K562 (cell line): ENCODE results near the gene PPIC. TPM values are rescaled to one million over a fixed set of nuclear protein-coding genes. Genes with fewer than 3 reads are reported as not detected.

Experiments used
- ATAC-seq: fragments of 200-7000 bp; cut with Tn5 transposase; 3 replicates; pipeline ENCODE4 v1.9.1; 2020; ENCODE audit warnings: moderate library complexity
- BruUV-seq: library from RNA; stranded (reverse); fragments of 400-500 nt; replicated peaks from 2 replicates; lab custom pipeline; 2021; lab: Mats Ljungman, UMichigan
- CTCF ChIA-PET: fragments of 300-600 bp; formaldehyde crosslinking; extraction: SDS; loops from one replicate; lab custom pipeline; 2021; ENCODE audit warnings: low intra/inter-chr PET ratio; lab: Yijun Ruan, JAX
- POLR2A ChIA-PET: fragments of 300-600, 350-650 bp; sonication (Branson Sonifier 250); formaldehyde crosslinking; extraction: SDS; loops from one replicate; lab custom pipeline; 2021; ENCODE audit warnings: antibody characterized with exemption, inconsistent platforms; lab: Yijun Ruan, JAX
- DNase-seq, 4 experiments: peaks; one replicate each; pipeline versions ENCODE4 v3.0.0 to v3.0.0-alpha.2; 2011 to 2018; ENCODE audit warnings: low spot score in 3 of 4, mixed read lengths in 3 of 4; ENCODE audit errors: extremely low read depth in 1 of 4
- FAIRE-seq: peaks from 2 replicates; lab custom pipeline; 2011; peaks lifted over from hg19 to GRCh38; lab: Jason Lieb, UNC
- H2AFZ ChIP-seq: 2 replicates; pipeline ENCODE4 v1.6.0; 2011; ENCODE audit warnings: low read depth, low read length, control low read depth, inconsistent platforms
- H3K27ac ChIP-seq: fragments of 200-600 bp; 3 replicates; pipeline ENCODE4 v1.8.0; 2011; ENCODE audit warnings: low read depth, mild to moderate bottlenecking, control low read depth, inconsistent platforms, low read length, moderate library complexity, mixed read lengths; ENCODE audit errors: extremely low read depth
- H3K27me3 ChIP-seq, 2 experiments: fragments of 300-600 bp in 1 of 2; 2 replicates in 1 of 2; 3 replicates in 1 of 2; pipeline versions ENCODE4 v1.6.0 to v1.8.0; 2011; ENCODE audit warnings: inconsistent platforms in 2 of 2, low read length in 2 of 2, mild to moderate bottlenecking in 1 of 2, mixed read lengths in 1 of 2, moderate library complexity in 1 of 2; ENCODE audit not compliant: control insufficient read depth in 2 of 2, insufficient read depth in 2 of 2
- H3K36me3 ChIP-seq: fragments of 300-600 bp; 3 replicates; pipeline ENCODE4 v1.8.0; 2011; ENCODE audit warnings: mild to moderate bottlenecking, low read length, inconsistent platforms; ENCODE audit not compliant: control insufficient read depth, insufficient read depth
- H3K4me1 ChIP-seq, 2 experiments: fragments of 200-600 bp in 1 of 2; replicated peaks in 1 of 2; 2 replicates in 1 of 2; 3 replicates in 1 of 2; pipeline versions ENCODE4 v1.5.1 to v1.8.0; 2011; ENCODE audit warnings: inconsistent platforms in 2 of 2, low read length in 2 of 2, mild to moderate bottlenecking in 1 of 2, mixed read lengths in 1 of 2, moderate library complexity in 1 of 2; ENCODE audit not compliant: control insufficient read depth in 2 of 2, insufficient read depth in 2 of 2
- H3K4me2 ChIP-seq: 2 replicates; pipeline ENCODE4 v1.6.1; 2011; ENCODE audit warnings: low read length, control low read depth, inconsistent platforms, mixed read lengths; ENCODE audit not compliant: insufficient read depth
- H3K4me3 ChIP-seq: fragments of 200-600 bp; sonication (generic), shearing (Covaris generic); 2 replicates; pipeline ENCODE4 v1.5.1; 2016; ENCODE audit warnings: control low read depth, inconsistent platforms
- H3K79me2 ChIP-seq: fragments of 200-600 bp; 3 replicates; pipeline ENCODE4 v1.8.0; 2011; ENCODE audit warnings: low read length, inconsistent platforms; ENCODE audit not compliant: control insufficient read depth, insufficient read depth
- H3K9ac ChIP-seq, 2 experiments: 2 replicates each; pipeline versions ENCODE4 v1.6.0 to v1.6.1; 2011; ENCODE audit warnings: low read depth in 2 of 2, low read length in 2 of 2, control low read depth in 1 of 2, inconsistent platforms in 1 of 2, mild to moderate bottlenecking in 1 of 2, mixed read lengths in 1 of 2; ENCODE audit not compliant: insufficient read depth in 1 of 2
- H3K9me1 ChIP-seq: one replicate; pipeline ENCODE4 v1.6.0; 2011; ENCODE audit warnings: inconsistent platforms, mild to moderate bottlenecking, low read length, moderate library complexity; ENCODE audit not compliant: control insufficient read depth, insufficient read depth
- H3K9me3 ChIP-seq: replicated peaks from 2 replicates; pipeline ENCODE4 v1.5.1; 2011; ENCODE audit warnings: low read depth, low read length, inconsistent platforms; ENCODE audit not compliant: control insufficient read depth, insufficient read depth
- H4K20me1 ChIP-seq: replicated peaks from 2 replicates; pipeline ENCODE4 v1.6.1; 2011; ENCODE audit warnings: low read length, inconsistent platforms, mixed read lengths; ENCODE audit not compliant: control insufficient read depth, insufficient read depth
- CLOCK ChIP-seq: fragments of 250-450 bp; sonication (Bioruptor Pico); IDR thresholded peaks from 2 replicates; pipeline ENCODE4 v1.4.0; 2020; ENCODE audit warnings: mild to moderate bottlenecking, moderate library complexity, borderline replicate concordance
- DDX20 ChIP-seq: fragments of 450-650 bp; IDR thresholded peaks from 2 replicates; pipeline ENCODE4 v1.6.1; 2016; ENCODE audit warnings: missing genetic modification characterization, low read depth, mild to moderate bottlenecking, missing compliant biosample characterization, moderate library complexity
- E2F8 ChIP-seq: fragments of 450-650 bp; IDR thresholded peaks from 2 replicates; pipeline ENCODE4 v1.7.1; 2018; ENCODE audit warnings: mild to moderate bottlenecking, low read depth; ENCODE audit not compliant: partially characterized antibody
- EP400 ChIP-seq: fragments of 450-650 bp; IDR thresholded peaks from 2 replicates; pipeline ENCODE4 v1.6.1; 2017; ENCODE audit warnings: antibody characterized with exemption, mild to moderate bottlenecking, moderate library complexity
- HMBOX1 ChIP-seq: sonication (generic); IDR thresholded peaks from 2 replicates; pipeline ENCODE4 v1.6.1; 2016
- HMGXB4 ChIP-seq: sonication (generic); formaldehyde crosslinking; IDR thresholded peaks from 2 replicates; pipeline ENCODE4 v1.8.1; 2023; ENCODE audit warnings: mild to moderate bottlenecking, missing genetic modification reagents
- KDM5B ChIP-seq: fragments of 200-600 bp; sonication (generic); IDR thresholded peaks from 2 replicates; pipeline ENCODE4 v1.6.1; 2012; ENCODE audit warnings: low read depth, mild to moderate bottlenecking, moderate library complexity, low read length, control low read depth, inconsistent platforms; ENCODE audit not compliant: insufficient replicate concordance
- KLF1 ChIP-seq: fragments of 450-650 bp; IDR thresholded peaks from 2 replicates; pipeline ENCODE4 v1.6.1; 2016; ENCODE audit warnings: missing genetic modification characterization, missing compliant biosample characterization
- PHTF2 ChIP-seq: fragments of 250-450 bp; sonication (Bioruptor Pico); IDR thresholded peaks from 2 replicates; pipeline ENCODE4 v1.5.0; 2021; ENCODE audit warnings: mild to moderate bottlenecking
- ZNF282 ChIP-seq: sonication (generic); formaldehyde crosslinking; IDR thresholded peaks from 2 replicates; pipeline ENCODE4 v1.8.1; 2023; ENCODE audit warnings: missing genetic modification reagents
- ZNF408 ChIP-seq: fragments of 250-450 bp; sonication (Bioruptor Pico); IDR thresholded peaks from 2 replicates; pipeline ENCODE4 v1.4.0; 2020; ENCODE audit warnings: low read depth, mild to moderate bottlenecking, moderate library complexity
- ZNF589 ChIP-seq: fragments of 200-800 bp; sonication (Bioruptor generic); IDR thresholded peaks from 2 replicates; pipeline ENCODE4 v1.6.1; 2016; ENCODE audit warnings: low read depth, missing genetic modification characterization, missing compliant biosample characterization
- WGBS: fragments of 100-300 bp; shearing (Covaris generic); methylation state at CpG from one replicate; pipeline ENCODE4 v1.1.6; 2016; ENCODE audit warnings: low coverage, mixed read lengths; ENCODE audit not compliant: insufficient coverage; ENCODE audit errors: missing lambda C conversion rate; 5-methylcytosine and 5-hydroxymethylcytosine counted together
- in situ Hi-C: fragments of 300-500 bp; cut with MboI; formaldehyde crosslinking; loops from 4 replicates; pipeline ENCODE4 v1.15.0; 2018; ENCODE audit warnings: inconsistent platforms, mixed read lengths
- intact Hi-C: fragments of 100-400 bp; cut with micrococcal nuclease; formaldehyde crosslinking; loops from 2 replicates; pipeline ENCODE4 v1.14.2; 2022
- polyA plus RNA-seq, 8 experiments: library from polyadenylated mRNA; depleted of rRNA in 4 of 8; stranded (reverse) in 5 of 8; unstranded in 3 of 8; fragments of >200 nt; fragmentation: Nextera tagmentation in 2 of 8; fragmentation: Illumina TruSeq in 1 of 8; extraction: Ambion mirVana in 2 of 8; extraction: Trizol in 1 of 8; gene quantifications; 2 replicates each; pipeline versions ENCODE4 v1.2.1 to v1.2.3, GENCODE V29; 2011 to 2014; ENCODE audit warnings: inconsistent platforms in 1 of 8, missing spikeins in 1 of 8
- total RNA-seq, 7 experiments: library from RNA; depleted of rRNA in 6 of 7; stranded (reverse); fragments of >200 nt in 6 of 7; fragmentation: Illumina TruSeq in 2 of 7; extraction: Trizol in 2 of 7; gene quantifications; 2 replicates each; pipeline versions ENCODE4 v1.2.1 to v1.2.3, GENCODE V29; 2011 to 2021; ENCODE audit warnings: low replicate concordance in 1 of 7

PPIC gene
- total and polyA plus RNA-seq, 9 of the 15 experiments (the other 6 are each of a cell fraction or from before 2014, with no cell fraction given), result 1.3 to 4.5 (median 2.8) TPM

- no peak for TF ChIP-seq CLOCK (CRISPR knock-in tag)
Observed at GRCh38 chr5:123083298-123083697, 46.8 kb upstream of the PPIC start (continued).

- no peak overlapping the region for H2AFZ ChIP-seq
- BruUV-seq, result no TSS peak
- H4K20me1 ChIP-seq, result no peaks in the 10 kb centered on the region
- in situ Hi-C loops (no loop called here), intact Hi-C loops (no loop called here)
- no peaks in the 10 kb centered on the region for H3K36me3 ChIP-seq
- no peak for DNase-seq
- whole genome bisulfite sequencing, result 0% methylated on average over 1 of the region's 1 CpG
- no peak overlapping the region for H3K27ac ChIP-seq
- no peaks in the 10 kb centered on the region for H3K9me3 ChIP-seq
- no peak overlapping the region for H3K9ac ChIP-seq
- H3K79me2 ChIP-seq, result no peaks in the 10 kb centered on the region
- H3K27me3 ChIP-seq, result peaks cover 2 to 24% of the 10 kb centered on the region in 2 experiments; a peak in 2 of 5 replicates
- no peak for ATAC-seq
- POLR2A ChIA-PET, result no interaction called here
- H3K9me1 ChIP-seq, result no peaks in the 10 kb centered on the region
- no peak for FAIRE-seq
- no peak overlapping the region for H3K4me2 ChIP-seq
- H3K4me3 ChIP-seq, result no peak overlapping the region
- no peaks in the 10 kb centered on the region for H3K4me1 ChIP-seq
- CTCF ChIA-PET, result no interaction called here
- TF ChIP-seq HMBOX1 (no peak), ZNF282 (CRISPR knock-in tag) (no peak), EP400 (no peak), PHTF2 (CRISPR knock-in tag) (no peak), E2F8 (no peak), KLF1 (tag) (no peak), ZNF589 (CRISPR knock-in tag) (no peak), DDX20 (tag) (no peak), ZNF408 (no peak), KDM5B (no peak), HMGXB4 (no peak)
Observed at GRCh38 chr5:123080215-123080614, 43.7 kb upstream of the PPIC start.
